Measurements from ENCODE around the gene MYO15B.

- no peak for TF ChIP-seq CTCF (IDR thresholded peaks at IDR 0.05)
- no peak for TF ChIP-seq POLR2A (IDR thresholded peaks at IDR 0.05)
Observed at GRCh38 chr17:75595284-75595919, 7.8 kb downstream of the MYO15B start.

All from adrenal gland (tissue), 5 donors.